ENCODE data around the gene SEPTIN11. TPM values are rescaled to one million over a fixed set of nuclear protein-coding genes. Genes with fewer than 3 reads are reported as not detected.

Gene SEPTIN11
- total and polyA plus RNA-seq, 9 of the 15 experiments (the other 6 are each of a cell fraction or from before 2014, with no cell fraction given), result 25.7 to 142 (median 84.3) TPM

GRCh38 chr4:76958891-76959290 is 9.3 kb downstream of the SEPTIN11 start:
- no TSS peak for BruUV-seq (replicated peaks)
- Histone ChIP-seq H3K36me3 (ENCODE audit: control insufficient read depth, insufficient read depth, low read length) (peaks cover 6% of the 10 kb centered on the region; the same call in 2 of the 3 replicates), H3K4me2 (ENCODE audit: insufficient read depth, low read length) (no peak overlapping the region), H3K9ac (ENCODE audit: insufficient read depth in 1 of 2, low read depth in 2 of 2, low read length in 2 of 2) (no peak overlapping the region), H2AFZ (ENCODE audit: low read depth, low read length) (no peak overlapping the region), H3K27me3 (ENCODE audit: control insufficient read depth in 2 of 2, insufficient read depth in 2 of 2, low read length in 2 of 2) (no peaks in the 10 kb centered on the region), H3K4me3 (no peak overlapping the region), H3K9me3 (replicated peaks; ENCODE audit: control insufficient read depth, insufficient read depth, low read depth, low read length) (no peaks in the 10 kb centered on the region), H3K9me1 (ENCODE audit: control insufficient read depth, insufficient read depth, low read length) (no peaks in the 10 kb centered on the region), H3K27ac (ENCODE audit: extremely low read depth, low read depth, low read length) (no peak overlapping the region), H3K79me2 (ENCODE audit: control insufficient read depth, insufficient read depth, low read length) (peaks cover 81% of the 10 kb centered on the region), H3K4me1 (replicated peaks in 1 of 2; ENCODE audit: control insufficient read depth in 2 of 2, insufficient read depth in 2 of 2, low read length in 2 of 2) (peaks cover 0 to 3% of the 10 kb centered on the region in 2 experiments; a peak in 1 of 5 replicates), H4K20me1 (replicated peaks; ENCODE audit: control insufficient read depth, insufficient read depth, low read length) (peaks cover 4% of the 10 kb centered on the region)
- DNase-seq (ENCODE audit: extremely low read depth in 1 of 4, low spot score in 3 of 4) (no peak), ATAC-seq (no peak), FAIRE-seq (no peak)
- POLR2A ChIA-PET, result interaction anchor here (0.6 kb wide), 1 partner anchor 50 kb away, joined by 3 read pairs; no protein-coding TSS in a partner anchor
- WGBS (ENCODE audit: insufficient coverage, low coverage, missing lambda C conversion rate), result 85% methylated on average over 5 of the region's 5 CpGs
- in situ Hi-C loops (cut with MboI) (no loop called here), intact Hi-C loops (cut with micrococcal nuclease) (no loop called here)
- CTCF ChIA-PET (ENCODE audit: low intra/inter-chr PET ratio), result no interaction called here
- no peak for TF ChIP-seq DNMT1 (IDR thresholded peaks at IDR 0.05)
- no peak for TF ChIP-seq ZNF407 (IDR thresholded peaks at IDR 0.05; ENCODE audit: low read depth)
- TF ChIP-seq L3MBTL2 (IDR thresholded peaks at IDR 0.05), result no peak
- no peak for TF ChIP-seq KDM2B (CRISPR knock-in tag; IDR thresholded peaks at IDR 0.05)
- TF ChIP-seq ZFX (CRISPR knock-in tag; IDR thresholded peaks at IDR 0.05), result no peak
- no peak for TF ChIP-seq SP2 (IDR thresholded peaks at IDR 0.05; ENCODE audit: extremely low read depth, low read depth, low read length, poor library complexity, severe bottlenecking)
